CD4-positive, alpha-beta T cell treated with Interleukin-4 for 4 hours (primary cell): ENCODE results near the gene PVALEF.
"Not testable (repeated sequence)": the region's sequence is repeated elsewhere in the genome, so short reads cannot be mapped to it uniquely, and the experiment has no call there.

Source experiments
- DNase-seq: peaks from one replicate; pipeline ENCODE4 v3.0.0-alpha.2; 2020

Gene PVALEF

GRCh38 chr17:81147701-81148100, 17.6 kb upstream of the PVALEF start:
- no peak for DNase-seq

GRCh38 chr17:81148571-81148970, 16.7 kb upstream of the PVALEF start:
- no peak for DNase-seq

- DNase-seq, result no peak
Measured at GRCh38 chr17:81148986-81149533, 16.2 kb upstream of the PVALEF start.

GRCh38 chr17:81150377-81151077, 14.8 kb upstream of the PVALEF start:
- no peak for DNase-seq

- no peak for DNase-seq
Measured at GRCh38 chr17:81151278-81151677, 14.0 kb upstream of the PVALEF start.

- no peak for DNase-seq
Measured at GRCh38 chr17:81152288-81152828, 12.9 kb upstream of the PVALEF start.

- peak; percentile 13 for DNase-seq
Measured at GRCh38 chr17:81153340-81153803, 11.9 kb upstream of the PVALEF start.

- DNase-seq, result not testable (repeated sequence)
Measured at GRCh38 chr17:81154016-81154415, 11.3 kb upstream of the PVALEF start.

- DNase-seq, result no peak
Measured at GRCh38 chr17:81154961-81155360, 10.3 kb upstream of the PVALEF start.

GRCh38 chr17:81156866-81157805, 8.2 kb upstream of the PVALEF start:
- no peak for DNase-seq

GRCh38 chr17:81157848-81158687, 7.2 kb upstream of the PVALEF start:
- DNase-seq, result no peak

- no peak for DNase-seq
Measured at GRCh38 chr17:81158688-81159590, 6.4 kb upstream of the PVALEF start.

GRCh38 chr17:81159611-81160265, 5.6 kb upstream of the PVALEF start:
- no peak for DNase-seq

- DNase-seq, result no peak
Measured at GRCh38 chr17:81160306-81160705, 5.0 kb upstream of the PVALEF start.

- DNase-seq, result no peak
Measured at GRCh38 chr17:81160747-81161453, 4.4 kb upstream of the PVALEF start.

GRCh38 chr17:81161536-81161935, 3.8 kb upstream of the PVALEF start:
- DNase-seq, result no peak

- no peak for DNase-seq
Measured at GRCh38 chr17:81161972-81162371, 3.3 kb upstream of the PVALEF start.

- DNase-seq, result no peak
Measured at GRCh38 chr17:81162491-81162890, 2.8 kb upstream of the PVALEF start.

GRCh38 chr17:81163051-81163695, 2.1 kb upstream of the PVALEF start:
- DNase-seq, result no peak
